ENCODE data around the gene TTC12.

Gene TTC12

DNA sequence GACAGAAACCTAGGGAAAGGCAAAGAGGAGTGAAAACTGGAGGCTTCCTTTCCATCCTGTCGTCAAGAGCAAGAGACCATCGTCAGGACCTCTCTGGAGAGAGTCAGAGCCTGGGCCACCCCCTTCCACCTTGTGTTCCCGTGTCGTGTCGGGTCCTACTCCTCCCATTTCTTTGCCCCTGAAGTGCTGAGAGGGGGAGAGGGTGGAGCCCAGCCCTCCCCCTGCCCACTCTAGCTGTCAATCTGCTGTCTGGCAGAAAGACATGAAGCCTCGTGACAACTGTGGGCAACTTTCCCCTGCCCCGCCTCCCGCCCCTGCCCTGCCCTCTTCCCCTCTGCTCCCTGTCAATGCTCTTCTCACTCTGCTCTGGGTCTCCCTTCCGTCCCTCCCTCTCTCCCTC, 93.8 kb downstream of the TTC12 start:
- DNase-seq, result no peak

DNA sequence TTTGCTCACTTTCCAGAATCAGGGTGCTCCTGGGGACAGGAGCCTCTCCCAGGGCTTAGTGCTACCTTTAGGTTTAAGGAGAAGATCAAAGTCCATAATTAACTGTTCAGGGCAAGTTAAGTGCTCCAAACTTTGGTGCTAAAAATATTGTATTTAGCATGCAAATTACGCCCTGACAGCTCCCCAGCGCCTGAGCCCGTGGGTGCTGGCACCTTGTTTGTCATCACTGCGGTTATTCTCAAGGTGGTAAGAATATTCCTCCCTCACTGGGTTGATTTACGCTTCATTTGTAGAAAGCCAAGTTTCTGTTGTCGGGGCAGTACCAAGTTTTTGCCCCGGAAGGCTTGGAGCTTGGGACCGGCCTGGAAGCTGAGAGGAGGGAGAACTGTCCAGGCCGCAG, 94.5 kb downstream of the TTC12 start:
- no peak for DNase-seq

DNA sequence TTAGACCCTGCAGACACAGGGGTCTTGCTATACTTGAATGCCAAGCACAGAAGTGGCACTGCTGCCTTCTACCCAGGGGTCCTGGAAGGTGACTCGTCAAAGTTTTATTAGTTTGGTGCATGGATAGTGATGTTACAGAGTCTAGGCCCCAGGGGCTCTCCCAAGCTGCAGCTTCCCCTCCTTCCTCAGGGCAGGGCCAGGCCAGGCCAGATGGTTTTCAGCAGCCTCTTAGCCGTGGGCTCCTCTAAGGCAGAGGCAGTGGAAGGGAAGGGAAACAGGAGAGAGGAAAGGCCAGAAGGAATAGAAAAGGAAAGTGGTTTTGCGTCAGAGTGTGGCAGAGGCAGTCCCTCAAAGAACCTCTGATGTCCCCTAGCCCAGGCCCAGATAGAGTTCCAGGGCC, 95.1 kb downstream of the TTC12 start:
- no peak for DNase-seq

DNA sequence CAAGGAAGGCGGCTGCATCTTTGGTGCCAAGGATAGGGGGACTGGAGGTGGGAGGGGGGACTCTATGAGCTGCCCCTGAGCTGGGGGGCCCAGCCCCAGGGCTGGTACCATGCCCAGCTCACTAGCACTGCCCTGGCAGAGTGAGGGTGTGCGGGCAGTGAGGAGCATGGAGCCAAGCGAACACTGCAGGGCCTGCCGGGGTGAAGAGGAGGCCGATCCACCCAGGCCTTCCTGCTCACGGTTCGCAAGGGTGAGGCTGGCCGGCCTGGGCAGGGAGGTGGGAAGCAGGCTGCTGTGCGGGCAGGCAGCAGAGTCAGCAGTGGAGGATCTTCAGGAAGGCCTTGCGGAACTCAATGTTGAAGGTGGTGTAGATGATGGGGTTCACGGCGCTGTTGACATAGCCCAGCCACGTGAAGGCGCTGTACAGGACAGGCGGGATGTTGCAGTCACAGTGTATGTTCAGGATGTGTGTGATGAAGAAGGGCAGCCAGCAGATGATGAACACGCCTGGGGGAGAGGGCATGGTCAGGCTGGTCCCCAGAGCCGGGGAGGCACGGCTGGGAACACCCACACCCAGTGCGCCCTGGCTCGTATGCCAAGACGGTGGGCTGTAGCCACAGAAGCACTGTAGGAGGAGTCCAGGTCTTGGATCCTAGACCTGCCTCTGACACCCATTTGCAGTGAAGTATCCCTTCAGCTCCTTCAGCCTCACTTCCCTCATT, 96.2 kb downstream of the TTC12 start:
- DNase-seq, result no peak

DNA sequence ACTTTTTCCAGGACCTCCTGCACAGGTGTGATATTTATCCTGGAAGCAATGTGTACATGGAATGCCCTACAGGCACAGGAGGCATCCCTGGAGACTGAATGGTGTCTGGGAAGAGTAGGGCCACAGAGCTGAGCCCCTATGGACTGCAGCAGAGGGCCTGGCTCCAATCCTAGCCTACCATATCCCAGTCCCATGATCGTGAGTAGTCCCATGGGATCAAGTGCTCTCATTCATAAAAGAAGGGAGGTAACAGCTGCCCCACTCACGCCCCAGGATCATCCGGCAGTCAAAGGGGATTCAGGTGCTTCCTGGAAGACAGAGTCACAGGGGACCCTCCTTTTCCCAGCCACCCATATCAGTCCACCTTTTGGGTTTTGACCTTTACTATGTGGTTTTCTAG, 97.2 kb downstream of the TTC12 start:
- DNase-seq, result no peak

DNA sequence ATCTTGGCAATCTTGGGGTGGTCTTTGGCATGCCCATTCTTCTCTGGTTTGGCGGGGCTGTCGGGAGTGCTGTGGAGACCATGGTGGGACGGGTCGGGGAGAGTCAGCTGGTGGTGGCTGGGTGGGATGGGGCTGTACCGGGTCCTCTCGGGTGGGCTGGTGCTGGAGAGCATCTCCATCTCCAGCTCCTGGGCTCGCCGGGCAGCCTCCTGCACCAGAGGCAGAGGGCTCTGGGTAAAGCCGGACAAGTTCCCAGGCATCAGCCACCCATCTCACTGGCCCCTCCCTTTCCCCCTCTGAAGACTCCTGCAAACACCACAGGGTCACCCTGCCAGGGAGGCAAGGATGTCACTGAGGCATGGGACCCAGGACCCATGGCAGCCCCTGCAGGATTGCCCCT, 98.3 kb downstream of the TTC12 start:
- DNase-seq, result no peak

GRCh38 chr11:113415343-113415742, 101.0 kb downstream of the TTC12 start:
- DNase-seq, result no peak

Measured in SHP77 (cell line).